ENCODE data around the gene DEDD2.
A peak's percentile ranks its signal among the peaks of the same experiment; 100 is the strongest.

Gene DEDD2

GRCh38 chr19:42204664-42205063 lies 12.8 kb downstream of the DEDD2 start:
- TF ChIP-seq EZH2 (IDR thresholded peaks at IDR 0.05; ENCODE audit: borderline replicate concordance, low read depth, low read length, severe bottlenecking) (no peak), CTCF (IDR thresholded peaks at IDR 0.05; ENCODE audit: borderline replicate concordance, extremely low read depth, low read length, poor library complexity, severe bottlenecking) (no peak)
- no peaks in the 10 kb centered on the region for H3K9me3 ChIP-seq (ENCODE audit: insufficient read depth, low read length, severe bottlenecking)
- no peak overlapping the region for H3K9ac ChIP-seq (ENCODE audit: low read depth, low read length)
- H3K36me3 ChIP-seq (ENCODE audit: insufficient read depth, low read length) = peaks cover 73% of the 10 kb centered on the region
- no peaks in the 10 kb centered on the region for H3K27me3 ChIP-seq (ENCODE audit: insufficient read depth, low read length, poor library complexity)
- H3K4me1 ChIP-seq (ENCODE audit: insufficient read depth, low read length) = peaks cover 32% of the 10 kb centered on the region
- no peak overlapping the region for H3K4me2 ChIP-seq (ENCODE audit: insufficient read depth, low read length)
- H3K79me2 ChIP-seq (ENCODE audit: insufficient read depth, low read length) = peaks cover 25% of the 10 kb centered on the region
- no peak overlapping the region for H2AFZ ChIP-seq (ENCODE audit: low read depth, low read length)
- no peak overlapping the region for H3K4me3 ChIP-seq (ENCODE audit: low read depth in 1 of 2, low read length in 2 of 2)
- ATAC-seq (ENCODE audit: insufficient read depth, low read depth) (no peak), DNase-seq (no peak)
- no peak overlapping the region for H3K27ac ChIP-seq (ENCODE audit: low read length)
- peaks cover 11% of the 10 kb centered on the region; the same call in 1 of the 2 replicates for H4K20me1 ChIP-seq (ENCODE audit: insufficient read depth, low read length)

- Histone ChIP-seq H3K79me2 (ENCODE audit: insufficient read depth, low read length) (peaks cover 25% of the 10 kb centered on the region), H2AFZ (ENCODE audit: low read depth, low read length) (no peak overlapping the region), H3K36me3 (ENCODE audit: insufficient read depth, low read length) (peaks cover 66% of the 10 kb centered on the region), H3K27me3 (ENCODE audit: insufficient read depth, low read length, poor library complexity) (no peaks in the 10 kb centered on the region), H3K9ac (ENCODE audit: low read depth, low read length) (no peak overlapping the region), H3K4me1 (ENCODE audit: insufficient read depth, low read length) (peaks cover 42% of the 10 kb centered on the region), H3K9me3 (ENCODE audit: insufficient read depth, low read length, severe bottlenecking) (no peaks in the 10 kb centered on the region), H4K20me1 (ENCODE audit: insufficient read depth, low read length) (peaks cover 14% of the 10 kb centered on the region), H3K4me2 (ENCODE audit: insufficient read depth, low read length) (no peak overlapping the region), H3K4me3 (ENCODE audit: low read depth in 1 of 2, low read length in 2 of 2) (no peak overlapping the region), H3K27ac (ENCODE audit: low read length) (no peak overlapping the region)
- no peak for ATAC-seq (ENCODE audit: insufficient read depth, low read depth)
- TF ChIP-seq CTCF (IDR thresholded peaks at IDR 0.05; ENCODE audit: borderline replicate concordance, extremely low read depth, low read length, poor library complexity, severe bottlenecking) = no peak
- TF ChIP-seq EZH2 (IDR thresholded peaks at IDR 0.05; ENCODE audit: borderline replicate concordance, low read depth, low read length, severe bottlenecking) = no peak
- DNase-seq = no peak
Observed at GRCh38 chr19:42203700-42204099, 13.8 kb downstream of the DEDD2 start.

- no peak overlapping the region for H3K9ac ChIP-seq (ENCODE audit: low read depth, low read length)
- no peak overlapping the region for H3K4me2 ChIP-seq (ENCODE audit: insufficient read depth, low read length)
- no peak for ATAC-seq (ENCODE audit: insufficient read depth, low read depth)
- peaks cover 62% of the 10 kb centered on the region for H3K36me3 ChIP-seq (ENCODE audit: insufficient read depth, low read length)
- peaks cover 45% of the 10 kb centered on the region for H3K4me1 ChIP-seq (ENCODE audit: insufficient read depth, low read length)
- H2AFZ ChIP-seq (ENCODE audit: low read depth, low read length) = no peak overlapping the region
- no peaks in the 10 kb centered on the region for H3K9me3 ChIP-seq (ENCODE audit: insufficient read depth, low read length, severe bottlenecking)
- peaks cover 21% of the 10 kb centered on the region for H3K79me2 ChIP-seq (ENCODE audit: insufficient read depth, low read length)
- H3K27me3 ChIP-seq (ENCODE audit: insufficient read depth, low read length, poor library complexity) = no peaks in the 10 kb centered on the region
- H3K27ac ChIP-seq (ENCODE audit: low read length) = 0 out of 2 replicates have a peak overlapping the region, but pooled peaks have one; percentile 8
- peaks cover 14% of the 10 kb centered on the region for H4K20me1 ChIP-seq (ENCODE audit: insufficient read depth, low read length)
- DNase-seq = no peak
- no peak overlapping the region for H3K4me3 ChIP-seq (ENCODE audit: low read depth in 1 of 2, low read length in 2 of 2)
- TF ChIP-seq CTCF (IDR thresholded peaks at IDR 0.05; ENCODE audit: borderline replicate concordance, extremely low read depth, low read length, poor library complexity, severe bottlenecking) = no peak
- no peak for TF ChIP-seq EZH2 (IDR thresholded peaks at IDR 0.05; ENCODE audit: borderline replicate concordance, low read depth, low read length, severe bottlenecking)
Observed at GRCh38 chr19:42202290-42202880, 15.1 kb downstream of the DEDD2 start.

All from DND-41 (cell line).